ENCODE measurements around the gene ARHGEF17.

ARHGEF17 gene

DNA sequence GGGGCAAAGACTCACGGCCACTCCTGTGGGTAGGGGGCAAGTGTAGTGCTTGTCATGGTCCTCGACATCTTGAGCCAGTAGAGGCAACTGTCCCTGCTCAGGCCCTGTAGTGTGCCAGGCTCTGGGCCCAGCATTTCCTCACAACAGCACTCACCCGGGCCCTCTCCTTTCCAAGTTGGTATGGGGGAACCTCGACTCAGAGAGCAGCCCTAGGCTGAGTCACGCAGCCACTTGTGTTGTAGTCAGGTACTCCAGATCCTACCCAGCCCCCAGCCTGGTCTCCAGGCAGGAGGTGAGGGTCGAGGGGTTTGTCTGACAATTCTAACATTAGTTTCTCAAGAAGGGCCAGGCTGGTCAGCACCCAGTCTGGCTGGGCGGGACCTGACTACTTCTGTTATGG is 72.3 kb downstream of the ARHGEF17 start:
- Histone ChIP-seq H3K27me3 (ENCODE audit: insufficient read depth, poor library complexity, severe bottlenecking) (no peaks in the 10 kb centered on the region), H3K27ac (ENCODE audit: poor library complexity, severe bottlenecking) (no peak overlapping the region), H3K4me3 (ENCODE audit: severe bottlenecking) (no peak overlapping the region), H3K9me3 (ENCODE audit: severe bottlenecking) (no peaks in the 10 kb centered on the region), H3K36me3 (ENCODE audit: low read depth) (no peaks in the 10 kb centered on the region; the same call in 1 of the 2 replicates), H3K4me1 (ENCODE audit: insufficient read depth, poor library complexity, severe bottlenecking) (peaks cover 2% of the 10 kb centered on the region)
- no peak for ATAC-seq (ENCODE audit: low read depth)
- no peak for DNase-seq (ENCODE audit: low spot score)
- no peak for TF ChIP-seq CTCF (IDR thresholded peaks at IDR 0.05; ENCODE audit: poor library complexity, severe bottlenecking)

- ATAC-seq (ENCODE audit: low read depth) (no peak), DNase-seq (ENCODE audit: low spot score) (no peak)
- no peak overlapping the region for H3K4me3 ChIP-seq (ENCODE audit: severe bottlenecking)
- no peaks in the 10 kb centered on the region for H3K9me3 ChIP-seq (ENCODE audit: severe bottlenecking)
- TF ChIP-seq CTCF (IDR thresholded peaks at IDR 0.05; ENCODE audit: poor library complexity, severe bottlenecking): no peak
- peaks cover 6% of the 10 kb centered on the region for H3K4me1 ChIP-seq (ENCODE audit: insufficient read depth, poor library complexity, severe bottlenecking)
- H3K36me3 ChIP-seq (ENCODE audit: low read depth): no peaks in the 10 kb centered on the region; the same call in 1 of the 2 replicates
- no peak overlapping the region for H3K27ac ChIP-seq (ENCODE audit: poor library complexity, severe bottlenecking)
- no peaks in the 10 kb centered on the region for H3K27me3 ChIP-seq (ENCODE audit: insufficient read depth, poor library complexity, severe bottlenecking)
These were observed 72.9 kb downstream of the ARHGEF17 start for GRCh38 chr11:73380897-73381410.

DNA sequence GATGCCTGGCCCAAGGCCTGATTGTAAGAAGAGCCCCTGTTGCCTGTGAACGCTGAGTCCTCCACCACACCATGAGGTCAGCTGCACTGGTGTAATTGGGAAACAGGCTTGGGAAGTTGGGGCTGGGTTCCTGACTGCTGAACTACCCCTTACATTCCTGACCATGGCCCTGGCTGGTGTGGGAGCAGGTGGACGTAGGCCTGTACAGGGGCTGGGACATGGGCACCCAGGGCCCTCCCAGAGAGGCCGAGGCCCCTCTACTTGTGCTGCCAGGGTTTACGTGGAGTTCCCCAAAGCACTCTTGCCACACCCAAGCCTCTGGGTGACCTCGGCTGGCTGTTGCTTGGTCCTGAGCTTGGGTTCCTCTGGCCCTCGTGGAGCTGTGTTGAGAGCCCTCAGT is 73.5 kb downstream of the ARHGEF17 start:
- DNase-seq (ENCODE audit: low spot score) (no peak), ATAC-seq (ENCODE audit: low read depth) (no peak)
- H3K36me3 ChIP-seq (ENCODE audit: low read depth): no peaks in the 10 kb centered on the region; the same call in 1 of the 2 replicates
- H3K4me1 ChIP-seq (ENCODE audit: insufficient read depth, poor library complexity, severe bottlenecking): peaks cover 6% of the 10 kb centered on the region
- H3K27ac ChIP-seq (ENCODE audit: poor library complexity, severe bottlenecking): no peak overlapping the region
- no peaks in the 10 kb centered on the region for H3K27me3 ChIP-seq (ENCODE audit: insufficient read depth, poor library complexity, severe bottlenecking)
- TF ChIP-seq CTCF (IDR thresholded peaks at IDR 0.05; ENCODE audit: poor library complexity, severe bottlenecking): no peak
- H3K4me3 ChIP-seq (ENCODE audit: severe bottlenecking): no peak overlapping the region
- H3K9me3 ChIP-seq (ENCODE audit: severe bottlenecking): no peaks in the 10 kb centered on the region

GRCh38 chr11:73382183-73382582 is 74.1 kb downstream of the ARHGEF17 start:
- TF ChIP-seq CTCF (IDR thresholded peaks at IDR 0.05; ENCODE audit: poor library complexity, severe bottlenecking): no peak
- Histone ChIP-seq H3K4me3 (ENCODE audit: severe bottlenecking) (no peak overlapping the region), H3K27ac (ENCODE audit: poor library complexity, severe bottlenecking) (no peak overlapping the region), H3K9me3 (ENCODE audit: severe bottlenecking) (no peaks in the 10 kb centered on the region), H3K27me3 (ENCODE audit: insufficient read depth, poor library complexity, severe bottlenecking) (no peaks in the 10 kb centered on the region), H3K4me1 (ENCODE audit: insufficient read depth, poor library complexity, severe bottlenecking) (peaks cover 6% of the 10 kb centered on the region), H3K36me3 (ENCODE audit: low read depth) (no peaks in the 10 kb centered on the region; the same call in 1 of the 2 replicates)
- ATAC-seq (ENCODE audit: low read depth) (no peak), DNase-seq (ENCODE audit: low spot score) (no peak)

GRCh38 chr11:73382747-73383146 is 74.7 kb downstream of the ARHGEF17 start:
- DNase-seq (ENCODE audit: low spot score): no peak
- Histone ChIP-seq H3K27me3 (ENCODE audit: insufficient read depth, poor library complexity, severe bottlenecking) (no peaks in the 10 kb centered on the region), H3K27ac (ENCODE audit: poor library complexity, severe bottlenecking) (no peak overlapping the region), H3K4me3 (ENCODE audit: severe bottlenecking) (no peak overlapping the region), H3K9me3 (ENCODE audit: severe bottlenecking) (no peaks in the 10 kb centered on the region), H3K36me3 (ENCODE audit: low read depth) (no peaks in the 10 kb centered on the region; the same call in 1 of the 2 replicates), H3K4me1 (ENCODE audit: insufficient read depth, poor library complexity, severe bottlenecking) (peaks cover 7% of the 10 kb centered on the region)
- no peak for TF ChIP-seq CTCF (IDR thresholded peaks at IDR 0.05; ENCODE audit: poor library complexity, severe bottlenecking)
- ATAC-seq (ENCODE audit: low read depth): no peak
